Measurements from ENCODE around the gene FMNL2. TPM values are rescaled to one million over a fixed set of nuclear protein-coding genes. Genes with fewer than 3 reads are reported as not detected.

Gene FMNL2
- polyA plus RNA-seq, 1 donor from 2014 or later = 86.5 TPM

DNA sequence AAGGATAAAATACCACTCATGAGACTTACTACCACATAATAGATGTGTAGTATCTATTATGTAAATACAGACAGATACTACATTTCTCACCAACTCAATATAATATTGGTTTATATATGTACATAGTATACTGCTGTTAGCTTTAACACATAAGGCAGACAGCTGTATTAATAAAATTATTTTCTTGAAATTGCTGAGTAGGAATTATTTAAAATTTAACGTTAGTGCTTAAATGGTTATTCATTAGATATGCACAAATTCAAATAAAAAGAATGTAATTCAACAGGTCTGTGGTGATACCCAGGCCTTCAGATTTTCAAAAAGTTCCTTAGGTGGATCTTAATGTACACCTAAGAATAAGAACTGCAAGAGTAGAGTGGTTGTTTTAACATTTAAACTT is 323.2 kb downstream of the FMNL2 start:
- TF ChIP-seq, protein P1, sequence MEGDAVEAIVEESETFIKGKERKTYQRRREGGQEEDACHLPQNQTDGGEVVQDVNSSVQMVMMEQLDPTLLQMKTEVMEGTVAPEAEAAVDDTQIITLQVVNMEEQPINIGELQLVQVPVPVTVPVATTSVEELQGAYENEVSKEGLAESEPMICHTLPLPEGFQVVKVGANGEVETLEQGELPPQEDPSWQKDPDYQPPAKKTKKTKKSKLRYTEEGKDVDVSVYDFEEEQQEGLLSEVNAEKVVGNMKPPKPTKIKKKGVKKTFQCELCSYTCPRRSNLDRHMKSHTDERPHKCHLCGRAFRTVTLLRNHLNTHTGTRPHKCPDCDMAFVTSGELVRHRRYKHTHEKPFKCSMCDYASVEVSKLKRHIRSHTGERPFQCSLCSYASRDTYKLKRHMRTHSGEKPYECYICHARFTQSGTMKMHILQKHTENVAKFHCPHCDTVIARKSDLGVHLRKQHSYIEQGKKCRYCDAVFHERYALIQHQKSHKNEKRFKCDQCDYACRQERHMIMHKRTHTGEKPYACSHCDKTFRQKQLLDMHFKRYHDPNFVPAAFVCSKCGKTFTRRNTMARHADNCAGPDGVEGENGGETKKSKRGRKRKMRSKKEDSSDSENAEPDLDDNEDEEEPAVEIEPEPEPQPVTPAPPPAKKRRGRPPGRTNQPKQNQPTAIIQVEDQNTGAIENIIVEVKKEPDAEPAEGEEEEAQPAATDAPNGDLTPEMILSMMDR (IDR thresholded peaks at IDR 0.05; ENCODE audit: poor library complexity, severe bottlenecking) = no peak
- no peak for TF ChIP-seq EP300 (conservative IDR thresholded peaks at IDR 0.05; ENCODE audit: poor library complexity, severe bottlenecking)
- TF ChIP-seq TAF1 (IDR thresholded peaks at IDR 0.05; ENCODE audit: low read depth) = no peak
- no peak for TF ChIP-seq RAD21 (conservative IDR thresholded peaks at IDR 0.05)
- TF ChIP-seq MXI1 (conservative IDR thresholded peaks at IDR 0.05; ENCODE audit: poor library complexity, severe bottlenecking) = no peak
- TF ChIP-seq, protein P2, sequence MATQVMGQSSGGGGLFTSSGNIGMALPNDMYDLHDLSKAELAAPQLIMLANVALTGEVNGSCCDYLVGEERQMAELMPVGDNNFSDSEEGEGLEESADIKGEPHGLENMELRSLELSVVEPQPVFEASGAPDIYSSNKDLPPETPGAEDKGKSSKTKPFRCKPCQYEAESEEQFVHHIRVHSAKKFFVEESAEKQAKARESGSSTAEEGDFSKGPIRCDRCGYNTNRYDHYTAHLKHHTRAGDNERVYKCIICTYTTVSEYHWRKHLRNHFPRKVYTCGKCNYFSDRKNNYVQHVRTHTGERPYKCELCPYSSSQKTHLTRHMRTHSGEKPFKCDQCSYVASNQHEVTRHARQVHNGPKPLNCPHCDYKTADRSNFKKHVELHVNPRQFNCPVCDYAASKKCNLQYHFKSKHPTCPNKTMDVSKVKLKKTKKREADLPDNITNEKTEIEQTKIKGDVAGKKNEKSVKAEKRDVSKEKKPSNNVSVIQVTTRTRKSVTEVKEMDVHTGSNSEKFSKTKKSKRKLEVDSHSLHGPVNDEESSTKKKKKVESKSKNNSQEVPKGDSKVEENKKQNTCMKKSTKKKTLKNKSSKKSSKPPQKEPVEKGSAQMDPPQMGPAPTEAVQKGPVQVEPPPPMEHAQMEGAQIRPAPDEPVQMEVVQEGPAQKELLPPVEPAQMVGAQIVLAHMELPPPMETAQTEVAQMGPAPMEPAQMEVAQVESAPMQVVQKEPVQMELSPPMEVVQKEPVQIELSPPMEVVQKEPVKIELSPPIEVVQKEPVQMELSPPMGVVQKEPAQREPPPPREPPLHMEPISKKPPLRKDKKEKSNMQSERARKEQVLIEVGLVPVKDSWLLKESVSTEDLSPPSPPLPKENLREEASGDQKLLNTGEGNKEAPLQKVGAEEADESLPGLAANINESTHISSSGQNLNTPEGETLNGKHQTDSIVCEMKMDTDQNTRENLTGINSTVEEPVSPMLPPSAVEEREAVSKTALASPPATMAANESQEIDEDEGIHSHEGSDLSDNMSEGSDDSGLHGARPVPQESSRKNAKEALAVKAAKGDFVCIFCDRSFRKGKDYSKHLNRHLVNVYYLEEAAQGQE (IDR thresholded peaks at IDR 0.05; ENCODE audit: borderline replicate concordance) = no peak
- no peak for TF ChIP-seq POLR2AphosphoS5 (IDR thresholded peaks at IDR 0.05)
- TF ChIP-seq EZH2 (IDR thresholded peaks at IDR 0.05; ENCODE audit: borderline replicate concordance, insufficient read depth, low read length, poor library complexity, severe bottlenecking) = no peak
- no peak for TF ChIP-seq SMC3 (conservative IDR thresholded peaks at IDR 0.05; ENCODE audit: poor library complexity)
- Histone ChIP-seq H3K9ac (ENCODE audit: low read length) (no peak overlapping the region), H3K79me2 (replicated peaks; ENCODE audit: insufficient read depth, low read length) (no peaks in the 10 kb centered on the region), H4K20me1 (ENCODE audit: insufficient read depth) (no peaks in the 10 kb centered on the region), H3F3A (ENCODE audit: insufficient read depth, low read length, poor library complexity, severe bottlenecking) (no peaks in the 10 kb centered on the region), H3K27ac (ENCODE audit: low read length) (no peak overlapping the region), H3K27me3 (ENCODE audit: insufficient read depth, low read depth, low read length) (no peaks in the 10 kb centered on the region), H3K36me3 (ENCODE audit: insufficient read depth, low read length) (peaks cover 15% of the 10 kb centered on the region), H3K9me3 (ENCODE audit: low read length) (no peaks in the 10 kb centered on the region), H2AFZ (ENCODE audit: low read depth, low read length) (no peak overlapping the region), H3K4me3 (ENCODE audit: low read length) (no peak overlapping the region), H3K9me2 (ENCODE audit: insufficient read depth, low read length) (no peaks in the 10 kb centered on the region), H3K4me2 (ENCODE audit: low read length) (no peak overlapping the region)

DNA sequence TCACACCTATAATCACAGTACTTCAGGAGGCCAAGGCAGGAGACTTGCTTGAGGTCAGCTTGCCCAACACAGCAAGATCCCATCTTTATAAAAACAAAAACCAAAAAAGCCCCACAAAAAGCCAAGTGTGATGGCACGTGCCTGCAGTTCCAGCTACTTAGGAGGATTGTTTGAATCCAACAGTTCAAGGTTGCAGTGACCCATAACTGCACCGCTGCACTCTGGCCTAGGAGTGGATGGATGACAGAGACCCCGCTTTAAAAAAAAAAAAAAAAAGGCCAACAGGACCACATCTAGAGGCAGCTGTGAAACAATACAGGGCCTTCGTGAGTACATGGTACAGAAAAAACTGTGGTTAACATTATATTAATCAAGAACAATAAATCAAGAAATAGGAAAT is 326.1 kb downstream of the FMNL2 start:
- H3K36me3 ChIP-seq (ENCODE audit: insufficient read depth, low read length) = peaks cover 9% of the 10 kb centered on the region

More for the DNA sequence above, 326.1 kb downstream of the FMNL2 start:
- no peaks in the 10 kb centered on the region for H3K9me3 ChIP-seq (ENCODE audit: low read length)
- H3K27ac ChIP-seq (ENCODE audit: low read length) = no peak overlapping the region
- TF ChIP-seq, protein P2 (IDR thresholded peaks at IDR 0.05; ENCODE audit: borderline replicate concordance) = no peak
- TF ChIP-seq EZH2 (IDR thresholded peaks at IDR 0.05; ENCODE audit: borderline replicate concordance, insufficient read depth, low read length, poor library complexity, severe bottlenecking) (no peak), EP300 (conservative IDR thresholded peaks at IDR 0.05; ENCODE audit: poor library complexity, severe bottlenecking) (no peak)
- no peak overlapping the region for H3K4me3 ChIP-seq (ENCODE audit: low read length)
- no peaks in the 10 kb centered on the region for H3K79me2 ChIP-seq (replicated peaks; ENCODE audit: insufficient read depth, low read length)
- no peaks in the 10 kb centered on the region for H3K9me2 ChIP-seq (ENCODE audit: insufficient read depth, low read length)
- H3K4me2 ChIP-seq (ENCODE audit: low read length) = no peak overlapping the region
- H3F3A ChIP-seq (ENCODE audit: insufficient read depth, low read length, poor library complexity, severe bottlenecking) = no peaks in the 10 kb centered on the region
- no peak overlapping the region for H3K9ac ChIP-seq (ENCODE audit: low read length)
- H2AFZ ChIP-seq (ENCODE audit: low read depth, low read length) = no peak overlapping the region
- H3K27me3 ChIP-seq (ENCODE audit: insufficient read depth, low read depth, low read length) = no peaks in the 10 kb centered on the region
- no peaks in the 10 kb centered on the region for H4K20me1 ChIP-seq (ENCODE audit: insufficient read depth)
